Loucy (cell line): ENCODE measurements around the gene BBX.
"Not testable (repeated sequence)": the region's sequence is repeated elsewhere in the genome, so short reads cannot be mapped to it uniquely, and the experiment has no call there.

Source experiments
- H2AFZ ChIP-seq: fragments of 200-600 bp; sonication (generic); 2 replicates; pipeline ENCODE4 v1.6.0; 2016; ENCODE audit warnings: antibody characterized with exemption, mild to moderate bottlenecking, low read length, moderate library complexity
- H3F3A ChIP-seq: fragments of 200-600 bp; 2 replicates; pipeline ENCODE4 v1.6.0; 2016; ENCODE audit warnings: antibody characterized with exemption, low read depth, mild to moderate bottlenecking
- H3K27me3 ChIP-seq: fragments of 200-600 bp; sonication (generic); 2 replicates; pipeline ENCODE4 v1.6.1; 2014; ENCODE audit warnings: low read length, mild to moderate bottlenecking; ENCODE audit not compliant: insufficient read depth, poor library complexity, severe bottlenecking
- H3K36me3 ChIP-seq: fragments of 200-600 bp; sonication (generic); 2 replicates; pipeline ENCODE4 v1.6.1; 2016; ENCODE audit warnings: low read length; ENCODE audit not compliant: insufficient read depth
- H3K4me1 ChIP-seq: fragments of 200-600 bp; sonication (generic); 2 replicates; pipeline ENCODE4 v1.5.1; 2014; ENCODE audit warnings: low read length, mild to moderate bottlenecking; ENCODE audit not compliant: insufficient read depth, poor library complexity, severe bottlenecking
- H3K4me2 ChIP-seq: fragments of 200-600 bp; sonication (generic); 2 replicates; pipeline ENCODE4 v1.6.0; 2014; ENCODE audit warnings: antibody characterized with exemption, low read length, low read depth, mild to moderate bottlenecking; ENCODE audit not compliant: poor library complexity, severe bottlenecking
- H3K4me3 ChIP-seq: fragments of 200-600 bp; sonication (generic); 2 replicates; pipeline ENCODE4 v1.5.1; 2014; ENCODE audit warnings: low read length, mild to moderate bottlenecking, mixed read lengths; ENCODE audit not compliant: poor library complexity, severe bottlenecking
- H3K79me2 ChIP-seq: fragments of 200-600 bp; sonication (generic); 2 replicates; pipeline ENCODE4 v1.6.1; 2014; ENCODE audit warnings: low read length; ENCODE audit not compliant: insufficient read depth
- H3K9ac ChIP-seq: fragments of 200-600 bp; sonication (generic); 2 replicates; pipeline ENCODE4 v1.6.0; 2014; ENCODE audit warnings: mild to moderate bottlenecking, low read depth, low read length, moderate library complexity; ENCODE audit not compliant: poor library complexity, severe bottlenecking
- H3K9me2 ChIP-seq: fragments of 200-600 bp; sonication (generic); replicated peaks from 2 replicates; pipeline ENCODE4 v1.6.1; 2016; ENCODE audit warnings: low read depth, low read length, mixed read lengths
- H3K9me3 ChIP-seq: fragments of 200-600 bp; sonication (generic); 2 replicates; pipeline ENCODE4 v1.6.1; 2014; ENCODE audit warnings: mild to moderate bottlenecking, antibody characterized with exemption, low read length, low read depth; ENCODE audit not compliant: insufficient read depth
- H4K20me1 ChIP-seq: fragments of 200-600 bp; sonication (generic); 2 replicates; pipeline ENCODE4 v1.6.0; 2014; ENCODE audit warnings: antibody characterized with exemption, low read length, mild to moderate bottlenecking; ENCODE audit not compliant: insufficient read depth, poor library complexity, severe bottlenecking
- EZH2phosphoT487 ChIP-seq: fragments of 200-600 bp; IDR thresholded peaks from 2 replicates; pipeline ENCODE4 v1.6.1; 2018; ENCODE audit warnings: antibody characterized with exemption, mild to moderate bottlenecking, moderate library complexity, borderline replicate concordance
- TF ChIP-seq, protein P1 (sequence below): fragments of 200-600 bp; sonication (generic); conservative IDR thresholded peaks from 2 replicates; pipeline ENCODE4 v1.5.1; 2014; ENCODE audit warnings: mild to moderate bottlenecking, antibody characterized with exemption, low read length

Gene BBX

DNA sequence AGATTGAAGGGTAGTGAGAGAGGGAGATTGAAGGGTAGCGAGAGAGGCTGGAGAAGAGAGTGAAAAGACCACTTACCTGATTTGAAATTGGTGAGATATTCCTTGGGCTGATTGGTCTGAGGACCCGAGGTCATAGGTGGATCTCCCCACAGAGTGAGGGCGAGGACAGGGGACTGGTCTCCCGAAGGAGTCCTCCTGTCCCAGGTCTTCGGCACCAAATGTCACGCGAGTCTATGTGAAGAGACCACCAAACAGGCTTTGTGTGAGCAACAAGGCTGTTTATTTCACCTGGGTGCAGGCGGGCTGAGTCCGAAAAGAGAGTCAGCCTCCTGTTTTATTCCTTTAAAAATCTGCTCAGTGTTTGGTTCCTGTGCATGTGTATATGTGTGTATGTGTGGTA, 48.7 kb downstream of the BBX start:
- H3K9ac ChIP-seq, H3K36me3 ChIP-seq, H3F3A ChIP-seq, H3K27me3 ChIP-seq, H3K4me2 ChIP-seq, H3K4me3 ChIP-seq, H2AFZ ChIP-seq, H3K9me3 ChIP-seq, H3K9me2 ChIP-seq, H3K4me1 ChIP-seq: not testable (repeated sequence)
- Histone ChIP-seq H4K20me1 (peaks cover 26% of the 10 kb centered on the region), H3K79me2 (peaks cover 52% of the 10 kb centered on the region)

DNA sequence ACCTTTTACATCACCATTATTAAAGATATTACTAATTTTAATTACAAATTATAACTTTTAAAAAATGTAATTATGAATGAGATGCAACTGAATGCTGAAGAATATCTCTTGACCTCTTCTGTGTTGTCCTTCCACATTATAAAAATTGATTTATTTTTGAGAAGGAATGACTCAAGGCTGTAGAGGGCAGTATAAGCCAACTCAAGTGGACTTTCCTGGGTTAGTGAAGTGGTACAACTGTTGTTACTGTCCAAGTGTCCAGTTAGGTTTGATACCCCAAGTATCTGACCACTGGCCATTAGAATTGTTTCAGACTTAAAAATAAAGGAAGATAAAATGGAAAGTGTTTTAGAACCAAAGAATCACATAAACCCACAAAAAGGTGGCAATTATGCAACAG, 51.9 kb downstream of the BBX start:
- no peak overlapping the region for H3K4me3 ChIP-seq
- H3K36me3 ChIP-seq = no peaks in the 10 kb centered on the region; the same call in 1 of the 2 replicates
- no peaks in the 10 kb centered on the region for H3F3A ChIP-seq
- no peak overlapping the region for H3K4me2 ChIP-seq
- peaks cover 4% of the 10 kb centered on the region for H3K4me1 ChIP-seq
- no peak overlapping the region for H3K9ac ChIP-seq
- no peak overlapping the region for H2AFZ ChIP-seq
- TF ChIP-seq EZH2phosphoT487 = no peak
- TF ChIP-seq, protein P1, sequence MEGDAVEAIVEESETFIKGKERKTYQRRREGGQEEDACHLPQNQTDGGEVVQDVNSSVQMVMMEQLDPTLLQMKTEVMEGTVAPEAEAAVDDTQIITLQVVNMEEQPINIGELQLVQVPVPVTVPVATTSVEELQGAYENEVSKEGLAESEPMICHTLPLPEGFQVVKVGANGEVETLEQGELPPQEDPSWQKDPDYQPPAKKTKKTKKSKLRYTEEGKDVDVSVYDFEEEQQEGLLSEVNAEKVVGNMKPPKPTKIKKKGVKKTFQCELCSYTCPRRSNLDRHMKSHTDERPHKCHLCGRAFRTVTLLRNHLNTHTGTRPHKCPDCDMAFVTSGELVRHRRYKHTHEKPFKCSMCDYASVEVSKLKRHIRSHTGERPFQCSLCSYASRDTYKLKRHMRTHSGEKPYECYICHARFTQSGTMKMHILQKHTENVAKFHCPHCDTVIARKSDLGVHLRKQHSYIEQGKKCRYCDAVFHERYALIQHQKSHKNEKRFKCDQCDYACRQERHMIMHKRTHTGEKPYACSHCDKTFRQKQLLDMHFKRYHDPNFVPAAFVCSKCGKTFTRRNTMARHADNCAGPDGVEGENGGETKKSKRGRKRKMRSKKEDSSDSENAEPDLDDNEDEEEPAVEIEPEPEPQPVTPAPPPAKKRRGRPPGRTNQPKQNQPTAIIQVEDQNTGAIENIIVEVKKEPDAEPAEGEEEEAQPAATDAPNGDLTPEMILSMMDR = peak; percentile 72
- no peaks in the 10 kb centered on the region for H3K9me3 ChIP-seq
- no peaks in the 10 kb centered on the region for H3K27me3 ChIP-seq
- peaks cover 25% of the 10 kb centered on the region for H4K20me1 ChIP-seq
- peaks cover 26% of the 10 kb centered on the region; the same call in 1 of the 2 replicates for H3K79me2 ChIP-seq
- no peaks in the 10 kb centered on the region for H3K9me2 ChIP-seq

DNA sequence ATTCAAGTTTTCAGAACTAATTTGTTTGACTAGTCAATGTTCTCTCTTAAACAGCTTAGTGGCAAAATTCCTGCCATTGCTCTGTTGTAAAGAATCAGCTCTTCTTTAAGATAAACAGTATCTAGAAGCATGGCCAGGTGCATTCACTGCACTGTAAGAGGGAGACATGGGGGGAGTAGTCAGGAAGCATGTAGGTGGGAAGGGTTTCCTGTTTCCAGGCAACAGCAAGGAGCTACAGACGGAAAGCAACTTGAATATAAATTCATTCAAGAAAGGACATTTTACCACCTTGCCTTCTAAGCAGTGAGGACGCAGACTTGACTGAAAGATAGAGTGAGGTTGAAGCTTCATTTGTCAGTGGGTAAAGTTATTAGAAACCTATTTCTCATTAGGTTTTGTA, 55.3 kb downstream of the BBX start:
- Histone ChIP-seq H3K9me3 (no peaks in the 10 kb centered on the region), H2AFZ (no peak overlapping the region)
- no peak for TF ChIP-seq EZH2phosphoT487
- TF ChIP-seq, protein P1 = no peak

DNA sequence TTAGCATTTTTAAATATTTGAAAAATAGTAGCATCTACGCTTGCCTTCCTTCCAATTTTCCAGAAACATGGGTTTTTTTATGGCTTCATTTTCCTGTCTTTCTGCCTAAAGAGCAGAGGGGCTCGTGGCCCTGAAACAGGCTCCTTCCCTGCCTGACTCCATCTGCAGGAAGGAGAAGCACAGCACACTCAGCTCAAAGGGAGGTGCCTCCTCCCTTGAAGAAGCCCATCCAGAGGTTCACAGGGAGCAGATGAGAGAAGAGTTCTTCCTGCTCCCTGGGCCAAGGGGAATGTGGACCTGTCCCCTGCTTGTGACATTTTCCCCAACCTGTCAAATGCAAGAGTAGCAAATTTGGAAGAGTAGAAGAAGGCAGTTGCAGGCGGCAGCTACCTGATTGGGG, 55.8 kb downstream of the BBX start:
- Histone ChIP-seq H3K27me3 (no peaks in the 10 kb centered on the region), H3K9ac (no peak overlapping the region), H3K9me2 (no peaks in the 10 kb centered on the region), H4K20me1 (peaks cover 24% of the 10 kb centered on the region), H3K4me3 (no peak overlapping the region), H3K9me3 (no peaks in the 10 kb centered on the region), H3K4me1 (peaks cover 4% of the 10 kb centered on the region), H3K36me3 (no peaks in the 10 kb centered on the region; the same call in 1 of the 2 replicates), H3K4me2 (no peak overlapping the region), H3K79me2 (peaks cover 15% of the 10 kb centered on the region; the same call in 1 of the 2 replicates), H3F3A (no peaks in the 10 kb centered on the region), H2AFZ (no peak overlapping the region)
- TF ChIP-seq, protein P1 = peak; percentile 26; the same call in 1 of the 2 replicates
- no peak for TF ChIP-seq EZH2phosphoT487

More for the DNA sequence above, 55.3 kb downstream of the BBX start:
- Histone ChIP-seq H3K79me2 (peaks cover 11% of the 10 kb centered on the region; the same call in 1 of the 2 replicates), H3K4me2 (no peak overlapping the region), H4K20me1 (peaks cover 24% of the 10 kb centered on the region), H3K27me3 (no peaks in the 10 kb centered on the region), H3K36me3 (no peaks in the 10 kb centered on the region; the same call in 1 of the 2 replicates), H3K4me1 (peaks cover 4% of the 10 kb centered on the region), H3F3A (no peaks in the 10 kb centered on the region), H3K4me3 (no peak overlapping the region), H3K9ac (no peak overlapping the region), H3K9me2 (no peaks in the 10 kb centered on the region)
